SK-N-SH treated with all-trans-retinoic acid at 6 μM for 48 hours (cell line): ENCODE measurements around the gene SAT1.

Experiments used
- ATAC-seq: fragments of 200-7000 bp; cut with Tn5 transposase; 3 replicates; pipeline ENCODE4 v1.9.1; 2020; ENCODE audit warnings: mild to moderate bottlenecking, moderate library complexity
- ARNTL ChIP-seq: fragments of 450-650 bp; formaldehyde crosslinking; IDR thresholded peaks from 2 replicates; pipeline ENCODE4 v1.5.0; 2020; ENCODE audit warnings: low read depth, mild to moderate bottlenecking, moderate library complexity, borderline replicate concordance
- BACH2 ChIP-seq: fragments of 250-450 bp; sonication (Bioruptor Pico); IDR thresholded peaks from 2 replicates; pipeline ENCODE4 v1.9.0; 2021; ENCODE audit warnings: mild to moderate bottlenecking, borderline replicate concordance
- CSDC2 ChIP-seq: fragments of 250-450 bp; sonication (Bioruptor Pico); IDR thresholded peaks from 2 replicates; pipeline ENCODE4 v1.5.0; 2020; ENCODE audit warnings: mild to moderate bottlenecking, moderate library complexity
- CSRNP3 ChIP-seq: fragments of 250-450 bp; sonication (Bioruptor Pico); IDR thresholded peaks from 2 replicates; pipeline ENCODE4 v1.5.1; 2021; ENCODE audit warnings: mild to moderate bottlenecking, moderate library complexity
- ESRRG ChIP-seq: fragments of 250-450 bp; sonication (Bioruptor Pico); IDR thresholded peaks from 2 replicates; pipeline ENCODE4 v1.6.1; 2021; ENCODE audit warnings: mild to moderate bottlenecking
- ISL1 ChIP-seq: fragments of 250-450 bp; sonication (Bioruptor Pico); IDR thresholded peaks from 2 replicates; pipeline ENCODE4 v2.1.2; 2022; ENCODE audit warnings: mild to moderate bottlenecking, moderate library complexity
- OSR1 ChIP-seq: fragments of 250-450 bp; sonication (Bioruptor Pico); IDR thresholded peaks from 2 replicates; pipeline ENCODE4 v1.8.0; 2022; ENCODE audit warnings: moderate library complexity, mild to moderate bottlenecking, inconsistent platforms
- POU6F1 ChIP-seq: fragments of 250-450 bp; sonication (Bioruptor Pico); IDR thresholded peaks from 2 replicates; pipeline ENCODE4 v1.8.0; 2021; ENCODE audit warnings: low read depth, mild to moderate bottlenecking, moderate library complexity, borderline replicate concordance
- PPARA ChIP-seq: fragments of 250-450 bp; sonication (Bioruptor Pico); IDR thresholded peaks from 2 replicates; pipeline ENCODE4 v1.5.0; 2020; ENCODE audit warnings: mild to moderate bottlenecking, borderline replicate concordance
- RARB ChIP-seq: fragments of 250-450 bp; sonication (Bioruptor Pico); IDR thresholded peaks from 2 replicates; pipeline ENCODE4 v1.8.0; 2021; ENCODE audit warnings: mild to moderate bottlenecking, moderate library complexity
- SNAI2 ChIP-seq: fragments of 250-450 bp; sonication (Bioruptor Pico); IDR thresholded peaks from 2 replicates; pipeline ENCODE4 v1.5.0; 2020; ENCODE audit warnings: mild to moderate bottlenecking, moderate library complexity
- TCF4 ChIP-seq: fragments of 250-450 bp; sonication (Bioruptor Pico); IDR thresholded peaks from 2 replicates; pipeline ENCODE4 v1.8.0; 2021; ENCODE audit warnings: mild to moderate bottlenecking, moderate library complexity, borderline replicate concordance
- TOX ChIP-seq: fragments of 250-450 bp; sonication (Bioruptor Pico); IDR thresholded peaks from 2 replicates; pipeline ENCODE4 v1.8.0; 2021; ENCODE audit warnings: mild to moderate bottlenecking, moderate library complexity, borderline replicate concordance
- ZC3H10 ChIP-seq: fragments of 250-450 bp; sonication (Bioruptor Pico); IDR thresholded peaks from 2 replicates; pipeline ENCODE4 v1.5.1; 2021; ENCODE audit warnings: mild to moderate bottlenecking, moderate library complexity
- ZFP3 ChIP-seq: fragments of 250-450 bp; sonication (Bioruptor Pico); IDR thresholded peaks from 2 replicates; pipeline ENCODE4 v1.5.0; 2020; ENCODE audit warnings: mild to moderate bottlenecking, moderate library complexity
- ZNF565 ChIP-seq: fragments of 450-650 bp; formaldehyde crosslinking; conservative IDR thresholded peaks from 2 replicates; pipeline ENCODE4 v1.5.0; 2020; ENCODE audit warnings: low read depth, mild to moderate bottlenecking, moderate library complexity
- ZNF70 ChIP-seq: fragments of 450-650 bp; formaldehyde crosslinking; IDR thresholded peaks from 2 replicates; pipeline ENCODE4 v1.5.0; 2020; ENCODE audit warnings: mild to moderate bottlenecking, moderate library complexity
- TF ChIP-seq, protein P1 (sequence below): fragments of 250-450 bp; sonication (Bioruptor Pico); IDR thresholded peaks from 2 replicates; pipeline ENCODE4 v1.8.0; 2020; ENCODE audit warnings: mild to moderate bottlenecking, moderate library complexity, borderline replicate concordance
- TF ChIP-seq, protein P2 (sequence below): fragments of 250-450 bp; sonication (Bioruptor Pico); IDR thresholded peaks from 2 replicates; pipeline ENCODE4 v1.5.0; 2020; ENCODE audit warnings: mild to moderate bottlenecking, moderate library complexity

The SAT1 gene

GRCh38 chrX:23784470-23785331 is 1.7 kb downstream of the SAT1 start:
- no peak for ATAC-seq
- TF ChIP-seq, protein P1, sequence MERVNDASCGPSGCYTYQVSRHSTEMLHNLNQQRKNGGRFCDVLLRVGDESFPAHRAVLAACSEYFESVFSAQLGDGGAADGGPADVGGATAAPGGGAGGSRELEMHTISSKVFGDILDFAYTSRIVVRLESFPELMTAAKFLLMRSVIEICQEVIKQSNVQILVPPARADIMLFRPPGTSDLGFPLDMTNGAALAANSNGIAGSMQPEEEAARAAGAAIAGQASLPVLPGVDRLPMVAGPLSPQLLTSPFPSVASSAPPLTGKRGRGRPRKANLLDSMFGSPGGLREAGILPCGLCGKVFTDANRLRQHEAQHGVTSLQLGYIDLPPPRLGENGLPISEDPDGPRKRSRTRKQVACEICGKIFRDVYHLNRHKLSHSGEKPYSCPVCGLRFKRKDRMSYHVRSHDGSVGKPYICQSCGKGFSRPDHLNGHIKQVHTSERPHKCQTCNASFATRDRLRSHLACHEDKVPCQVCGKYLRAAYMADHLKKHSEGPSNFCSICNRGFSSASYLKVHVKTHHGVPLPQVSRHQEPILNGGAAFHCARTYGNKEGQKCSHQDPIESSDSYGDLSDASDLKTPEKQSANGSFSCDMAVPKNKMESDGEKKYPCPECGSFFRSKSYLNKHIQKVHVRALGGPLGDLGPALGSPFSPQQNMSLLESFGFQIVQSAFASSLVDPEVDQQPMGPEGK (CRISPR knock-in tag), result no peak
- no peak for TF ChIP-seq ZNF70
- TF ChIP-seq, all 23 proteins: peak for 0

- TF ChIP-seq ZNF565 (CRISPR knock-in tag) (no peak), CSDC2 (CRISPR knock-in tag) (no peak), CSRNP3 (CRISPR knock-in tag) (no peak), ZNF70 (no peak), POU6F1 (CRISPR knock-in tag) (no peak), OSR1 (no peak), ZFP3 (CRISPR knock-in tag) (no peak), SNAI2 (CRISPR knock-in tag) (no peak), ARNTL (no peak), ISL1 (CRISPR knock-in tag) (no peak), BACH2 (CRISPR knock-in tag) (no peak)
- TF ChIP-seq, protein P2, sequence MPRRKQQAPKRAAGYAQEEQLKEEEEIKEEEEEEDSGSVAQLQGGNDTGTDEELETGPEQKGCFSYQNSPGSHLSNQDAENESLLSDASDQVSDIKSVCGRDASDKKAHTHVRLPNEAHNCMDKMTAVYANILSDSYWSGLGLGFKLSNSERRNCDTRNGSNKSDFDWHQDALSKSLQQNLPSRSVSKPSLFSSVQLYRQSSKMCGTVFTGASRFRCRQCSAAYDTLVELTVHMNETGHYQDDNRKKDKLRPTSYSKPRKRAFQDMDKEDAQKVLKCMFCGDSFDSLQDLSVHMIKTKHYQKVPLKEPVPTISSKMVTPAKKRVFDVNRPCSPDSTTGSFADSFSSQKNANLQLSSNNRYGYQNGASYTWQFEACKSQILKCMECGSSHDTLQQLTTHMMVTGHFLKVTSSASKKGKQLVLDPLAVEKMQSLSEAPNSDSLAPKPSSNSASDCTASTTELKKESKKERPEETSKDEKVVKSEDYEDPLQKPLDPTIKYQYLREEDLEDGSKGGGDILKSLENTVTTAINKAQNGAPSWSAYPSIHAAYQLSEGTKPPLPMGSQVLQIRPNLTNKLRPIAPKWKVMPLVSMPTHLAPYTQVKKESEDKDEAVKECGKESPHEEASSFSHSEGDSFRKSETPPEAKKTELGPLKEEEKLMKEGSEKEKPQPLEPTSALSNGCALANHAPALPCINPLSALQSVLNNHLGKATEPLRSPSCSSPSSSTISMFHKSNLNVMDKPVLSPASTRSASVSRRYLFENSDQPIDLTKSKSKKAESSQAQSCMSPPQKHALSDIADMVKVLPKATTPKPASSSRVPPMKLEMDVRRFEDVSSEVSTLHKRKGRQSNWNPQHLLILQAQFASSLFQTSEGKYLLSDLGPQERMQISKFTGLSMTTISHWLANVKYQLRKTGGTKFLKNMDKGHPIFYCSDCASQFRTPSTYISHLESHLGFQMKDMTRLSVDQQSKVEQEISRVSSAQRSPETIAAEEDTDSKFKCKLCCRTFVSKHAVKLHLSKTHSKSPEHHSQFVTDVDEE (CRISPR knock-in tag), result no peak
These were observed 2.6 kb downstream of the SAT1 start for GRCh38 chrX:23785580-23785979.

GRCh38 chrX:23786268-23786815 is 3.4 kb downstream of the SAT1 start:
- TF ChIP-seq SNAI2 (CRISPR knock-in tag) (no peak), PPARA (CRISPR knock-in tag) (no peak), TCF4 (CRISPR knock-in tag) (no peak), TOX (CRISPR knock-in tag) (no peak), BACH2 (CRISPR knock-in tag) (no peak), ESRRG (no peak), ZC3H10 (CRISPR knock-in tag) (no peak), ARNTL (no peak), POU6F1 (CRISPR knock-in tag) (no peak), CSDC2 (CRISPR knock-in tag) (no peak), RARB (CRISPR knock-in tag) (no peak), ZNF70 (no peak)
- TF ChIP-seq, protein P2 (CRISPR knock-in tag), result no peak
- TF ChIP-seq, protein P1 (CRISPR knock-in tag), result no peak
- no peak for ATAC-seq

More at GRCh38 chrX:23785580-23785979, 2.6 kb downstream of the SAT1 start:
- ATAC-seq, result no peak
